Stimulated activated CD4-positive, alpha-beta T cell treated with anti-CD3 and anti-CD28 coated beads, Interleukin-1b, Interleukin-23, amount 100 ng/mL, for 1 hour (primary cell): Measurements from ENCODE around the gene CRIP1.

ENCODE experiments used
- DNase-seq, 2 donors: peaks; one replicate each; pipeline ENCODE4 v3.0.0-alpha.2; 2020; ENCODE audit warnings: low read depth in 2 of 2

The CRIP1 gene

GRCh38 chr14:105492971-105493871 lies 6.5 kb downstream of the CRIP1 start:
- DNase-seq, result no peak

- DNase-seq, result no peak
These were observed 7.4 kb downstream of the CRIP1 start for GRCh38 chr14:105493921-105494605.

- DNase-seq, result no peak
These were observed 7.9 kb downstream of the CRIP1 start for GRCh38 chr14:105494606-105494929.

GRCh38 chr14:105495101-105495989 lies 8.7 kb downstream of the CRIP1 start:
- no peak for DNase-seq

- DNase-seq, result no peak
These were observed 9.5 kb downstream of the CRIP1 start for GRCh38 chr14:105495990-105496830.

- no peak for DNase-seq
These were observed 10.3 kb downstream of the CRIP1 start for GRCh38 chr14:105496831-105497591.

GRCh38 chr14:105497671-105498429 lies 11.2 kb downstream of the CRIP1 start:
- no peak for DNase-seq

- DNase-seq, result no peak
These were observed 12.0 kb downstream of the CRIP1 start for GRCh38 chr14:105498430-105499255.

GRCh38 chr14:105499256-105500035 lies 12.8 kb downstream of the CRIP1 start:
- no peak for DNase-seq

- DNase-seq, result no peak
These were observed 13.5 kb downstream of the CRIP1 start for GRCh38 chr14:105500036-105500725.

GRCh38 chr14:105500726-105501101 lies 14.0 kb downstream of the CRIP1 start:
- no peak for DNase-seq

- DNase-seq, result no peak
These were observed 15.0 kb downstream of the CRIP1 start for GRCh38 chr14:105501504-105502291.

GRCh38 chr14:105502446-105503295 lies 16.0 kb downstream of the CRIP1 start:
- DNase-seq, result no peak

- no peak for DNase-seq
These were observed 16.6 kb downstream of the CRIP1 start for GRCh38 chr14:105503296-105503640.

GRCh38 chr14:105503935-105504692 lies 17.4 kb downstream of the CRIP1 start:
- DNase-seq, result no peak
